ENCODE results near the gene CPNE7.

- TF ChIP-seq ZNF114 (tag by site-specific recombination; IDR thresholded peaks at IDR 0.05) (no peak), OVOL3 (tag by site-specific recombination; IDR thresholded peaks at IDR 0.05) (no peak), CTCF (tag by site-specific recombination; IDR thresholded peaks at IDR 0.05) (no peak), ZNF747 (tag by site-specific recombination; IDR thresholded peaks at IDR 0.05) (no peak), RBAK (tag by site-specific recombination; IDR thresholded peaks at IDR 0.05) (no peak)
Observed at GRCh38 chr16:89600956-89601355, 25.4 kb downstream of the CPNE7 start.

Data from HEK293 (cell line).